ENCODE measurements around the gene LLGL2. TPM values are rescaled to one million over a fixed set of nuclear protein-coding genes. Genes with fewer than 3 reads are reported as not detected.
"Not testable (repeated sequence)": the region's sequence is repeated elsewhere in the genome, so short reads cannot be mapped to it uniquely, and the experiment has no call there.

The LLGL2 gene
- total RNA-seq, result 3.6 TPM
- long read RNA-seq, partial matches to known transcripts, result 4 of 13 reads
- long read RNA-seq, other reads (novel, unspliced or antisense), result 5 of 13 reads

GRCh38 chr17:75524970-75525805 lies at the start of gene LLGL2:
LLGL2 (plus strand) TSS chr17:75525697; CDS start chr17:75543427, 17,730 bp downstream.
- intact Hi-C loops (cut with DNase I), result loop anchor here (5.0 to 10.0 kb wide), 2 partner anchors 62 to 200 kb away; partner anchors contain the start of gene MYO15B
- ATAC-seq (ENCODE audit: poor library complexity) (peak; percentile 91), DNase-seq (peak; percentile 84)

- DNase-seq, result no peak
- intact Hi-C loops (cut with DNase I), result no loop called here
- ATAC-seq (ENCODE audit: poor library complexity), result peak; percentile 81
Observed at GRCh38 chr17:75475851-75476250, 49.6 kb upstream of the LLGL2 start.

GRCh38 chr17:75476271-75476671 lies 49.2 kb upstream of the LLGL2 start:
- peak; percentile 72 for ATAC-seq (ENCODE audit: poor library complexity)
- intact Hi-C loops (cut with DNase I), result no loop called here
- DNase-seq, result no peak

GRCh38 chr17:75476752-75477489 lies 48.6 kb upstream of the LLGL2 start:
- intact Hi-C loops (cut with DNase I), result no loop called here
- DNase-seq (no peak), ATAC-seq (ENCODE audit: poor library complexity) (no peak)

GRCh38 chr17:75477490-75477862 lies 48.0 kb upstream of the LLGL2 start:
- ATAC-seq (ENCODE audit: poor library complexity); DNase-seq; intact Hi-C loops (cut with DNase I): not testable (repeated sequence)

GRCh38 chr17:75478508-75478907 lies 47.0 kb upstream of the LLGL2 start:
- ATAC-seq (ENCODE audit: poor library complexity) (no peak), DNase-seq (no peak)
- intact Hi-C loops (cut with DNase I), result no loop called here

GRCh38 chr17:75480281-75480680 lies 45.2 kb upstream of the LLGL2 start:
- intact Hi-C loops (cut with DNase I), result no loop called here
- no peak for ATAC-seq (ENCODE audit: poor library complexity)
- DNase-seq, result no peak

- no peak for ATAC-seq (ENCODE audit: poor library complexity)
Observed at GRCh38 chr17:75481194-75482068, 44.1 kb upstream of the LLGL2 start.

GRCh38 chr17:75482098-75482942 lies 43.2 kb upstream of the LLGL2 start:
- ATAC-seq (ENCODE audit: poor library complexity), result no peak
- intact Hi-C loops (cut with DNase I), result no loop called here
- no peak for DNase-seq

More at GRCh38 chr17:75481194-75482068, 44.1 kb upstream of the LLGL2 start:
- intact Hi-C loops (cut with DNase I), result no loop called here
- no peak for DNase-seq

- ATAC-seq (ENCODE audit: poor library complexity) (no peak), DNase-seq (no peak)
- intact Hi-C loops (cut with DNase I), result no loop called here
Observed at GRCh38 chr17:75485688-75486087, 39.8 kb upstream of the LLGL2 start.

GRCh38 chr17:75486151-75486550 lies 39.3 kb upstream of the LLGL2 start:
- DNase-seq (no peak), ATAC-seq (ENCODE audit: poor library complexity) (no peak)
- intact Hi-C loops (cut with DNase I), result no loop called here

GRCh38 chr17:75486951-75487350 lies 38.5 kb upstream of the LLGL2 start:
- intact Hi-C loops (cut with DNase I), result no loop called here
- ATAC-seq (ENCODE audit: poor library complexity) (no peak), DNase-seq (no peak)

GRCh38 chr17:75487351-75488070 lies 38.0 kb upstream of the LLGL2 start:
- ATAC-seq (ENCODE audit: poor library complexity) (peak; percentile 54), DNase-seq (peak; percentile 70)
- intact Hi-C loops (cut with DNase I), result no loop called here

GRCh38 chr17:75488693-75489510 lies 36.6 kb upstream of the LLGL2 start:
- intact Hi-C loops (cut with DNase I), result no loop called here
- ATAC-seq (ENCODE audit: poor library complexity), result no peak
- DNase-seq, result no peak

GRCh38 chr17:75489511-75489955 lies 36.0 kb upstream of the LLGL2 start:
- intact Hi-C loops (cut with DNase I), result no loop called here
- ATAC-seq (ENCODE audit: poor library complexity) (no peak), DNase-seq (no peak)

GRCh38 chr17:75490173-75490743 lies 35.2 kb upstream of the LLGL2 start:
- intact Hi-C loops (cut with DNase I), result no loop called here
- no peak for DNase-seq
- no peak for ATAC-seq (ENCODE audit: poor library complexity)

All from Right ventricle myocardium superior (tissue), 1 donor.